Upper lobe of right lung (tissue), 1 donor: Measurements from ENCODE around the gene C6orf58. TPM values are rescaled to one million over a fixed set of nuclear protein-coding genes. Genes with fewer than 3 reads are reported as not detected.

ENCODE experiments used
- ATAC-seq: fragments of 200-7000 bp; cut with Tn5 transposase; one replicate; pipeline ENCODE4 v1.9.1; 2020; ENCODE audit warnings: mild to moderate bottlenecking, moderate library complexity
- DNase-seq: peaks from one replicate; pipeline ENCODE4 v3.0.0-alpha.2; 2020
- H3K27ac ChIP-seq: fragments of 200-600 bp; one replicate; pipeline ENCODE4 v1.8.0; 2022
- H3K27me3 ChIP-seq: fragments of 200-600 bp; one replicate; pipeline ENCODE4 v1.8.0; 2022; ENCODE audit warnings: mild to moderate bottlenecking
- H3K36me3 ChIP-seq: fragments of 200-600 bp; one replicate; pipeline ENCODE4 v1.8.0; 2022
- H3K4me1 ChIP-seq: fragments of 200-600 bp; one replicate; pipeline ENCODE4 v1.8.0; 2022
- H3K4me3 ChIP-seq: fragments of 200-600 bp; one replicate; pipeline ENCODE4 v1.8.0; 2022; ENCODE audit warnings: mild to moderate bottlenecking
- H3K9me3 ChIP-seq: fragments of 200-600 bp; one replicate; pipeline ENCODE4 v1.8.0; 2022
- intact Hi-C: fragments of 100-400 bp; cut with DNase I; formaldehyde crosslinking; loops from one replicate; pipeline ENCODE4 v1.11.0; 2022
- total RNA-seq: library from RNA; stranded (reverse); fragmentation: NEBNext Ultra II Directional; extraction: Animal tissue kit (Norgen Biotek cat#: 25700); gene quantifications from one replicate; pipeline ENCODE4 v1.2.1, GENCODE V29; 2021
- TF ChIP-seq, protein P1 (sequence below): fragments of 200-600 bp; IDR thresholded peaks from one replicate; pipeline ENCODE4 v1.8.0; 2022; ENCODE audit warnings: antibody characterized with exemption
- donor health status: DM: no; HTN: yes; CAD: no; lungs with severe emphysema.

Gene C6orf58
- total RNA-seq, 1 donor from 2014 or later = not detected

DNA sequence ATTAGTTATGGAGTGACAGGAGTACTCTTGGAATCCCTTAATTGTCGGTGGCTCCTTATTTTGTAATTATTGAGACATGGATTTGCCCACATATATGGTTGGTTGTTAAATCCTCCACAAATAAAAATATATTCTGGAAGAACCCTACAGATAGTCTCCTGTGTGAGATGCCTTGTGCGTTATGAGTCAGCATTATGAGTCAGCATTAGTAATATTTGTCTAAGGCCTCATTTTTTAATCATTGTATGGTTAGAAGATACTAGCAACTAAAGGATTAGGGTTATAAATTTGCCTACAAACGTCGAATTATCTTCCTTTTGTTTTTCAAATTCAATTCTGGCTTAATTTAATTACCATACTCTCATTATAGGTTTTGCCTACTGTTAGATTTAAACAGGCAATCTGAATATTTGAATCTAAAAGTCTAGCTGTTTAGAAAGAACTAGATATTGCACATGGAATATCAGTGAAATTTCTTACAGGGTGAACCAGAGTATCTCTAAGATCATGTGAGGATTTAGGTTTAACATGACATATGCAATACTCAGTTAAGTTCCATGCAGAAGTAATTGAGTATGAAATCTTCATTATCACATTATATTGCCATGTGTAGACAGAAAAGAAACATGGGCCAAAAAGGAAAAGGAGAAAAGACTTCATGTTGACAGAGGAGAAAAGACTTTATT, 5.9 kb downstream of the C6orf58 start:
- TF ChIP-seq, protein P1, sequence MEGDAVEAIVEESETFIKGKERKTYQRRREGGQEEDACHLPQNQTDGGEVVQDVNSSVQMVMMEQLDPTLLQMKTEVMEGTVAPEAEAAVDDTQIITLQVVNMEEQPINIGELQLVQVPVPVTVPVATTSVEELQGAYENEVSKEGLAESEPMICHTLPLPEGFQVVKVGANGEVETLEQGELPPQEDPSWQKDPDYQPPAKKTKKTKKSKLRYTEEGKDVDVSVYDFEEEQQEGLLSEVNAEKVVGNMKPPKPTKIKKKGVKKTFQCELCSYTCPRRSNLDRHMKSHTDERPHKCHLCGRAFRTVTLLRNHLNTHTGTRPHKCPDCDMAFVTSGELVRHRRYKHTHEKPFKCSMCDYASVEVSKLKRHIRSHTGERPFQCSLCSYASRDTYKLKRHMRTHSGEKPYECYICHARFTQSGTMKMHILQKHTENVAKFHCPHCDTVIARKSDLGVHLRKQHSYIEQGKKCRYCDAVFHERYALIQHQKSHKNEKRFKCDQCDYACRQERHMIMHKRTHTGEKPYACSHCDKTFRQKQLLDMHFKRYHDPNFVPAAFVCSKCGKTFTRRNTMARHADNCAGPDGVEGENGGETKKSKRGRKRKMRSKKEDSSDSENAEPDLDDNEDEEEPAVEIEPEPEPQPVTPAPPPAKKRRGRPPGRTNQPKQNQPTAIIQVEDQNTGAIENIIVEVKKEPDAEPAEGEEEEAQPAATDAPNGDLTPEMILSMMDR = no peak
- intact Hi-C loops = no loop called here
- Histone ChIP-seq H3K36me3 (no peaks in the 10 kb centered on the region), H3K4me1 (no peaks in the 10 kb centered on the region), H3K27ac (no peak overlapping the region), H3K27me3 (no peaks in the 10 kb centered on the region), H3K9me3 (no peaks in the 10 kb centered on the region), H3K4me3 (no peak overlapping the region)
- ATAC-seq = no peak
- DNase-seq = no peak

- DNase-seq (no peak), ATAC-seq (no peak)
- no peaks in the 10 kb centered on the region for H3K36me3 ChIP-seq
- H3K27me3 ChIP-seq = no peaks in the 10 kb centered on the region
- H3K9me3 ChIP-seq = no peaks in the 10 kb centered on the region
- intact Hi-C loops = no loop called here
- no peak overlapping the region for H3K4me3 ChIP-seq
- TF ChIP-seq, protein P1 = no peak
- H3K27ac ChIP-seq = no peak overlapping the region
- H3K4me1 ChIP-seq = no peaks in the 10 kb centered on the region
These were observed 8.1 kb downstream of the C6orf58 start for GRCh38 chr6:127585123-127585522.

- Histone ChIP-seq H3K4me1 (no peaks in the 10 kb centered on the region), H3K9me3 (no peaks in the 10 kb centered on the region), H3K36me3 (no peaks in the 10 kb centered on the region), H3K27ac (no peak overlapping the region), H3K4me3 (no peak overlapping the region), H3K27me3 (no peaks in the 10 kb centered on the region)
- DNase-seq (no peak), ATAC-seq (peak; percentile 59)
- intact Hi-C loops = no loop called here
- TF ChIP-seq, protein P1 = no peak
These were observed 9.4 kb downstream of the C6orf58 start for GRCh38 chr6:127586372-127586771.

DNA sequence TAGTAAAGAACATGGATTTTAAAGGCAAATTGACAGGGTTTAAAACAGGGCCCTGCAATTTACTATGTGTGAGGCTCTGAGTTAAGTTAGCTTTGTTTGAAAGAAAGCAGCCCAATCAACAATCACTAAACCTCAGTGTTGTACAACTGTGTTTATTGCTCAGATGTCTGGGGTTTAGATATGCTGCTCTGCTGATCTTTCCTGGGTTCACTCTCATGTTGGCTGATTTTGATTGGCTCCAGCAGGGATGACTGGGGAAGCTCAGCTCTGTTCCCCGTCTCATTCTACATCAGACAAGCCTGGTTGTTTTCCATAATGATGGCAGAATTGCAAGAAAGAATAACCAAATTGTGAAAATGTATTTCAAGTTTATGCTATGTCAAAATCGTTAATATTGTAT, 10.9 kb downstream of the C6orf58 start:
- Histone ChIP-seq H3K4me3 (no peak overlapping the region), H3K27ac (no peak overlapping the region), H3K36me3 (no peaks in the 10 kb centered on the region), H3K9me3 (no peaks in the 10 kb centered on the region), H3K4me1 (no peaks in the 10 kb centered on the region), H3K27me3 (no peaks in the 10 kb centered on the region)
- intact Hi-C loops = no loop called here
- DNase-seq (no peak), ATAC-seq (no peak)
- TF ChIP-seq, protein P1 = no peak

- Histone ChIP-seq H3K27me3 (no peaks in the 10 kb centered on the region), H3K36me3 (no peaks in the 10 kb centered on the region), H3K4me3 (no peak overlapping the region), H3K27ac (no peak overlapping the region), H3K4me1 (no peaks in the 10 kb centered on the region), H3K9me3 (no peaks in the 10 kb centered on the region)
- intact Hi-C loops = no loop called here
- ATAC-seq (no peak), DNase-seq (no peak)
- TF ChIP-seq, protein P1 = no peak
These were observed 12.2 kb downstream of the C6orf58 start for GRCh38 chr6:127589135-127589534.

DNA sequence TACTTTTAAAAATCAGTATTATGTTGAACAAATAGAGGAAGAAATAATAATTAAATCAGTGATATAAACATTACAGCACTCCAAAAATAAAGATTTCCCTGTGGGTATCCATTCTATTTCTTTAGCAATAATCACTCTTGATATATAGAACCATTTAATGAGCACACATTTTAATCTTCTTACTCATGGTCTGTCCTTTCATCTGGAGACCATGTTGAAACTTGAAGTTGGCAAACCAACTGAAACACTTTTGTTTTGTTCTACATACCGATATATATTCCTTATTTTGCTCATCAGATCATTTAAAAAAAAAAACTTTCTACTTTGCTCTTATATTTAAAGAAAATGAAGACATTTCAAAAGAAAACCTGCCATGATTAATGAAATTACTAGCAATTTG, 13.4 kb downstream of the C6orf58 start:
- H3K27ac ChIP-seq = no peak overlapping the region
- H3K4me1 ChIP-seq = no peaks in the 10 kb centered on the region
- H3K27me3 ChIP-seq = no peaks in the 10 kb centered on the region
- intact Hi-C loops = no loop called here
- no peak overlapping the region for H3K4me3 ChIP-seq
- no peaks in the 10 kb centered on the region for H3K36me3 ChIP-seq
- H3K9me3 ChIP-seq = no peaks in the 10 kb centered on the region
- ATAC-seq (no peak), DNase-seq (no peak)
- TF ChIP-seq, protein P1 = no peak
